ENCODE data around the gene HNF4A. TPM values are rescaled to one million over a fixed set of nuclear protein-coding genes. Genes with fewer than 3 reads are reported as not detected.
"Not testable (repeated sequence)": the region's sequence is repeated elsewhere in the genome, so short reads cannot be mapped to it uniquely, and the experiment has no call there.

HNF4A gene
- total RNA-seq, 4 donors from 2014 or later, result not detected

DNA sequence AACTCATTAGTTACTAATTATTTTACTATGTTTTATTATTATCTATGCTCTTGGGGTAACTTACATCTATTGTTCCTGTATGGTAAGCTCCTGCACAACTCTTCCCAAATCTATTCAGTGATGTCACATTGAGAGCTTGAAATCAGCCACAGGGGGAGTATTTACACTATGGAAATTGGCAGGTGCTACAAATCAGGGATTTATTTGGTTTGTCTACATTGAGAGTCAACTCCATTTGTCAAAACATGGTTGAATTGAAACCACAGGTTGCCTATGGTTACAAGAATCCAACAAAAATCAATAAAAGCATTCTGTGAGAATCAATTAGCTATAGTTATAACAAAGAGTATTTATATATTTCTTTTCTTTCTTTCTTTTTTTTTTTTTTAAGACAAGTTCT lies 40.6 kb upstream of the HNF4A start:
- Histone ChIP-seq H3K27me3 (no peaks in the 10 kb centered on the region), H3K4me1 (peaks cover 13% of the 10 kb centered on the region), H3K4me3 (no peak overlapping the region), H3K9me3 (no peaks in the 10 kb centered on the region), H3K36me3 (no peaks in the 10 kb centered on the region), H3K27ac (no peak overlapping the region)
- DNase-seq (ENCODE audit: low spot score in 2 of 2), result no peak
- TF ChIP-seq EP300 (IDR thresholded peaks at IDR 0.05) (no peak), POLR2AphosphoS5 (IDR thresholded peaks at IDR 0.05) (no peak), POLR2A (IDR thresholded peaks at IDR 0.05) (no peak)
- TF ChIP-seq, protein P1, sequence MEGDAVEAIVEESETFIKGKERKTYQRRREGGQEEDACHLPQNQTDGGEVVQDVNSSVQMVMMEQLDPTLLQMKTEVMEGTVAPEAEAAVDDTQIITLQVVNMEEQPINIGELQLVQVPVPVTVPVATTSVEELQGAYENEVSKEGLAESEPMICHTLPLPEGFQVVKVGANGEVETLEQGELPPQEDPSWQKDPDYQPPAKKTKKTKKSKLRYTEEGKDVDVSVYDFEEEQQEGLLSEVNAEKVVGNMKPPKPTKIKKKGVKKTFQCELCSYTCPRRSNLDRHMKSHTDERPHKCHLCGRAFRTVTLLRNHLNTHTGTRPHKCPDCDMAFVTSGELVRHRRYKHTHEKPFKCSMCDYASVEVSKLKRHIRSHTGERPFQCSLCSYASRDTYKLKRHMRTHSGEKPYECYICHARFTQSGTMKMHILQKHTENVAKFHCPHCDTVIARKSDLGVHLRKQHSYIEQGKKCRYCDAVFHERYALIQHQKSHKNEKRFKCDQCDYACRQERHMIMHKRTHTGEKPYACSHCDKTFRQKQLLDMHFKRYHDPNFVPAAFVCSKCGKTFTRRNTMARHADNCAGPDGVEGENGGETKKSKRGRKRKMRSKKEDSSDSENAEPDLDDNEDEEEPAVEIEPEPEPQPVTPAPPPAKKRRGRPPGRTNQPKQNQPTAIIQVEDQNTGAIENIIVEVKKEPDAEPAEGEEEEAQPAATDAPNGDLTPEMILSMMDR (IDR thresholded peaks at IDR 0.05), result no peak

DNA sequence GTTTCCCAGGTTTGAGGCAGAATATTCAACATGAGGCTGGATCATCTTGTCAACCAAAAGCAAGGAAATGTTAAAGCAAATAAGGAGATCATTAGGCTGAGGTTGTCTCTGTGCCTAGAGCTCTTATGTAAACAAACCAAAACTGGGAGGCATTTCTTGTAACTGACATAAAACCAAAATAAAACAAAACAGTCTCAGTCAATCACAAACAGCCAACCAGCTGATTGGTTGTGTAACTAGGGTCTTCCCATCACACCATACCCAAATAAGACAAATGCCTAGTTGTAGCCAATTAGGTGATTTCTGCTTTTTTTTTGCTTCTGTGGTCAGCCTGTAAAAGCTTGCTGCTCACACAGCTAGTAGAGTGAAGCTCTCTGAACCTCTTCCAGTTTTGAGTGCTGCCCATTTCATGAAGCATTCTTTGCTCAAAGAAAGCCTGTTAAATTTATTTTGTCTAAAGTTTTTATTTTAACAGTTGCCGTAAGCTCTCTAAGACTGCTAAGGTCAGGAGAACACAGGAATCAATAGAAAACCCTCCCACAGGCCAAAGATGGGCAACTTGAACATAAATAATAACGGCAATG lies 35.6 kb upstream of the HNF4A start:
- Histone ChIP-seq H3K4me1 (no peaks in the 10 kb centered on the region), H3K27ac (no peak overlapping the region), H3K36me3 (no peaks in the 10 kb centered on the region), H3K9me3 (no peaks in the 10 kb centered on the region), H3K27me3 (no peaks in the 10 kb centered on the region), H3K4me3 (no peak overlapping the region)
- WGBS, result 92% methylated on average over 2 of the region's 2 CpGs
- TF ChIP-seq, protein P1 (IDR thresholded peaks at IDR 0.05), result no peak
- no peak for TF ChIP-seq POLR2A (IDR thresholded peaks at IDR 0.05)
- no peak for DNase-seq (ENCODE audit: low spot score in 2 of 2)

DNA sequence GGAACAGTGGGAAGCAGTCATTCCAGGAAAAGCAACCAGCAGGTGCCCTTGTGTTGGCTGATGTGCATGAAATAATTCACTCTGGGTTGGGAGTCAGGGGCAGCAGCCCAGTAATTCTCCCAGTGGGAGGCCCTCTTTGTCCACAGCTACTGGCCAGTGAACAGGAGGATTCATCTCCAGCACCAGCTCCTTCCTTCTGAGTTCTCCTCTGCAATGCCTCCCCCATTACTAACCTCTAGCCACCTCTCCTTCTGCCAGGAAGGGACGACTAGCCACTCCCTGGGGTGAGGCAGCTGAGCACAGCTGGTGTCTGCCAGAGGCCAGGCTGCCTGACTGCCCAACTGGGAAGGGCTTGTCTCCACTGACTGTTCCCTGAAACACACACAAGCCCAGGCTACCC lies 31.2 kb upstream of the HNF4A start:
- Histone ChIP-seq H3K4me1 (peaks cover 6% of the 10 kb centered on the region), H3K27ac (no peak overlapping the region), H3K27me3 (peaks cover 15% of the 10 kb centered on the region), H3K9me3 (no peaks in the 10 kb centered on the region), H3K36me3 (no peaks in the 10 kb centered on the region), H3K4me3 (no peak overlapping the region)
- no peak for DNase-seq (ENCODE audit: low spot score in 2 of 2)
- 0% methylated on average over 1 of the region's 1 CpG for WGBS
- no peak for TF ChIP-seq POLR2A (IDR thresholded peaks at IDR 0.05)
- TF ChIP-seq, protein P1 (IDR thresholded peaks at IDR 0.05), result no peak
- TF ChIP-seq EP300 (IDR thresholded peaks at IDR 0.05), result no peak
- no peak for TF ChIP-seq POLR2AphosphoS5 (IDR thresholded peaks at IDR 0.05)

DNA sequence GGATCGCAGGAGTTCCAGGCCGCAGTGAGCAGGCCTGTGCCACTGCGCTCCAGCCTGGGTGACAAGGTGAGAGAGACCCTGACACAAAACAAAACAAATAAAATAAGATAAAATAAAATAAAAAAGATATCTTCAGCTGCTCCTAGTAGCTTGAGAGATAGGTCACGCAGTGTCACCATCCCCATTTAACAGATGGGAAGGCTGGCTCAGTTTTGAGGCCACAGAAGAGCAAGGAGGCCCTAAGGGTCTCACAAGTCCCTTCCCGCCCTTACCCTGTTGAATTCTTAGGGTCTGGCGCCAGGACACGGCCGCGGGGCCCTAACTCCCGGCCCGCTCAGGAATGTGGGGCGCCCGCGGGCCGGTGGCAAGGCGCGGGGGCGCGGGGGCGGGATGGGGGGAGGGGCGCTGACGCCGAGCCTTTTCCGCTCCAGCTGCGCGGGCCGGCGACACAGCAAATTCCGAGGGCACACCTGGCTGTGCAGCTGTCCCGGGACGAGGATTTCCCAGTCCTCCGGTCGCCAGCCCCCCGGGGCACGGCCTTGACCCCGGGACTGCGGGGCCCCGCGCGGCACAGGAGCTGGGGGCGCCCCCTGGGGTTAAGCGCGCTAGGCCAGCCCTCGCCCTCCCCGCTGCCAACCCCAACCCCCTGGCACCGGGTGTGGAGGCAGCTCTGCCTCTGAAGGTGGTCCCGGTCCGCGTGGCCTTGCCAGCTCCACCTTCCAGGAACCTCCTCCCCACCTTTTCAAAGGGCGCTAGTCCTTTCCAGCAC lies 28.9 kb upstream of the HNF4A start:
- no peak for TF ChIP-seq EP300 (IDR thresholded peaks at IDR 0.05)
- no peak for TF ChIP-seq POLR2A (IDR thresholded peaks at IDR 0.05)
- TF ChIP-seq, protein P1 (IDR thresholded peaks at IDR 0.05), result no peak
- TF ChIP-seq POLR2AphosphoS5 (IDR thresholded peaks at IDR 0.05), result no peak
- no peak for DNase-seq (ENCODE audit: low spot score in 2 of 2)
- Histone ChIP-seq H3K36me3 (no peaks in the 10 kb centered on the region), H3K4me1 (peaks cover 6% of the 10 kb centered on the region), H3K27me3 (peaks cover 22% of the 10 kb centered on the region), H3K4me3 (peak overlapping the region; percentile 33), H3K9me3 (no peaks in the 10 kb centered on the region), H3K27ac (no peak overlapping the region)
- WGBS, result 29% methylated on average over 16 of the region's 50 CpGs

DNA sequence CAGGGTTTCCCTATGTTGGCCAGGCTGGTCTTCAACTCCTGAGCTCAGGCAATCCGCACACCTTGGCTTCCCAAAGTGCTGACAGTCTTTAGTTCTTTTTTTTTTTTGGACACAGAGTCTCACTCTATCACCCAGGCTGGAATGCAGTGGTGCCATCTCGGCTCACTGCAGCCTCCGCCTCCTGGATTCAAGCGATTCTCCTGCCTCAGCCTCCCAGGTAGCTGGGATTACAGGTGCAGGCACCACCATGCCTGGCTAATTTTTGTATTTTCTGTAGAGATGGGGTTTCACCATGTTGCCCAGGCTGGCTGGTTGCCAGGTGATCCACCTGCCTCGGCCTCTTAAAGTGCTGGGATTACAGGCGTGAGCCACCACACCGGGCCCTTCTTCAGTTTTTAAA lies 27.8 kb upstream of the HNF4A start:
- peaks cover 31% of the 10 kb centered on the region for H3K27me3 ChIP-seq
- not testable (repeated sequence) for H3K27ac ChIP-seq; H3K4me3 ChIP-seq; H3K4me1 ChIP-seq; DNase-seq (ENCODE audit: low spot score in 2 of 2); H3K9me3 ChIP-seq; H3K36me3 ChIP-seq
- WGBS, result 83% methylated on average over 7 of the region's 7 CpGs
